ENCODE measurements around the gene PCNT. TPM values are rescaled to one million over a fixed set of nuclear protein-coding genes. Genes with fewer than 3 reads are reported as not detected.

The PCNT gene
- total RNA-seq, 1 donor from 2014 or later: 36.0 TPM

GRCh38 chr21:46427516-46427915, 103.6 kb downstream of the PCNT start:
- Mint-ChIP-seq H3K9me3 (ENCODE audit: unreplicated experiment) (no peaks in the 10 kb centered on the region), H3K4me3 (ENCODE audit: unreplicated experiment) (no peak overlapping the region), H3K27me3 (ENCODE audit: unreplicated experiment) (peaks cover 7% of the 10 kb centered on the region), H3K4me1 (ENCODE audit: unreplicated experiment) (peaks cover 4% of the 10 kb centered on the region), H3K36me3 (ENCODE audit: low read depth, unreplicated experiment) (peaks cover 19% of the 10 kb centered on the region), H3K27ac (ENCODE audit: unreplicated experiment) (no peak overlapping the region)
- no peak for DNase-seq (ENCODE audit: low spot score)
- TF ChIP-seq CTCF (IDR thresholded peaks at IDR 0.05; ENCODE audit: unreplicated experiment): no peak

- H3K27ac Mint-ChIP-seq (ENCODE audit: unreplicated experiment): no peak overlapping the region
- peaks cover 4% of the 10 kb centered on the region for H3K4me1 Mint-ChIP-seq (ENCODE audit: unreplicated experiment)
- H3K4me3 Mint-ChIP-seq (ENCODE audit: unreplicated experiment): no peak overlapping the region
- no peaks in the 10 kb centered on the region for H3K9me3 Mint-ChIP-seq (ENCODE audit: unreplicated experiment)
- no peak for TF ChIP-seq CTCF (IDR thresholded peaks at IDR 0.05; ENCODE audit: unreplicated experiment)
- peaks cover 19% of the 10 kb centered on the region for H3K36me3 Mint-ChIP-seq (ENCODE audit: low read depth, unreplicated experiment)
- H3K27me3 Mint-ChIP-seq (ENCODE audit: unreplicated experiment): peaks cover 7% of the 10 kb centered on the region
- no peak for DNase-seq (ENCODE audit: low spot score)
These were observed 104.3 kb downstream of the PCNT start for GRCh38 chr21:46428286-46428685.

- Mint-ChIP-seq H3K27ac (ENCODE audit: unreplicated experiment) (peak overlapping the region; percentile 13), H3K36me3 (ENCODE audit: low read depth, unreplicated experiment) (peaks cover 19% of the 10 kb centered on the region), H3K4me1 (ENCODE audit: unreplicated experiment) (peaks cover 2% of the 10 kb centered on the region), H3K9me3 (ENCODE audit: unreplicated experiment) (no peaks in the 10 kb centered on the region), H3K27me3 (ENCODE audit: unreplicated experiment) (peaks cover 7% of the 10 kb centered on the region), H3K4me3 (ENCODE audit: unreplicated experiment) (no peak overlapping the region)
- no peak for DNase-seq (ENCODE audit: low spot score)
- TF ChIP-seq CTCF (IDR thresholded peaks at IDR 0.05; ENCODE audit: unreplicated experiment): no peak
These were observed 105.2 kb downstream of the PCNT start for GRCh38 chr21:46428987-46429710.

DNA sequence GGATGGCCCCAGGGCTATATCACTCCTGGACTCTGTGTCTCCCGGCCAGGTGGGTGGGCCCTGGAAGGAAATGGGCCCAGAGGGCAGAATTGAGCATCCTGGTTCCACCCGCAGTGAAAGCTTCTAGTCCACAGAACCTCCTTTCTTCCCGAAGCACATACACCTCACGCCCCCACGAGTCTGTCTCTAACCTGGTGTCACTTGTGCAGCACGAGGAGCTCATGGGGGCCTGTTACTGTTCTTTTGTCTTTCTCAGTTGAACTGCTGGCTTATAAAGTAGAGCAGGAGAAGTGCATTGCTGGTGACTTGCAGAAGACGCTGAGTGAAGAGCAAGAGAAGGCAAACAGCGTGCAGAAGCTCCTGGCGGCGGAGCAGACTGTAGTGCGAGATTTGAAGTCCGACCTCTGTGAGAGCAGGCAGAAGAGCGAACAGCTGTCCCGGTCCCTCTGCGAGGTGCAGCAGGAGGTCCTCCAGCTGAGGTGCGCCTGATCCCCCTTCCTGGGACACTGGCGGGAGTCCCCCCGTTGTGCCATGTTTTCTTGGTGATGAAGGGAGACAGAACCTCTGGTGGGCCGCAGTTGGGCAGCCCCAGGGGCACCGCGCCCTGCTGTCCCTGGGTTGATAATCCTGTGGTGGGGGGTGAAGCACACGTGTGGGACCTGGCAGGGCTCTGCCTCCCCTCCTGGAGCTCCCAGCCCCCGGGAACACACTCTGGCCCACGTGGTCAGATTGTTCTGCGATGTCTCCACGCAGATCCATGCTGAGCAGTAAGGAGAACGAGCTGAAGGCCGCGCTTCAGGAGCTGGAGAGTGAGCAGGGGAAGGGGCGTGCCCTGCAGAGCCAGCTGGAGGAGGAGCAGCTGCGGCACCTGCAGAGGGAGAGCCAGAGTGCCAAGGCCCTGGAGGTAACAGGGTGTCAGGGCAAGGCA, 106.1 kb downstream of the PCNT start:
- Mint-ChIP-seq H3K27me3 (ENCODE audit: unreplicated experiment) (peaks cover 6% of the 10 kb centered on the region), H3K9me3 (ENCODE audit: unreplicated experiment) (no peaks in the 10 kb centered on the region), H3K36me3 (ENCODE audit: low read depth, unreplicated experiment) (peaks cover 20% of the 10 kb centered on the region), H3K4me3 (ENCODE audit: unreplicated experiment) (peak overlapping the region; percentile 68), H3K27ac (ENCODE audit: unreplicated experiment) (peak overlapping the region; percentile 13), H3K4me1 (ENCODE audit: unreplicated experiment) (no peaks in the 10 kb centered on the region)
- no peak for DNase-seq (ENCODE audit: low spot score)
- TF ChIP-seq CTCF (IDR thresholded peaks at IDR 0.05; ENCODE audit: unreplicated experiment): no peak
